ENCODE results near the gene FAM124A.

- TF ChIP-seq CTCF (IDR thresholded peaks at IDR 0.05; ENCODE audit: borderline replicate concordance, extremely low read depth, low read length, poor library complexity, severe bottlenecking) (no peak), EZH2 (IDR thresholded peaks at IDR 0.05; ENCODE audit: borderline replicate concordance, low read depth, low read length, severe bottlenecking) (no peak)
Measured at GRCh38 chr13:51231456-51231855, 9.3 kb downstream of the FAM124A start.
